ENCODE measurements around the gene CSN3. TPM values are rescaled to one million over a fixed set of nuclear protein-coding genes. Genes with fewer than 3 reads are reported as not detected.
"Not testable (repeated sequence)": the region's sequence is repeated elsewhere in the genome, so short reads cannot be mapped to it uniquely, and the experiment has no call there.

Gene CSN3
- total and polyA plus RNA-seq, 11 donors = not detected

- no peaks in the 10 kb centered on the region for H3K36me3 ChIP-seq
- peaks cover 0 to 6% (median 0%) of the 10 kb centered on the region in 12 donors for H3K9me3 ChIP-seq
- 70 to 84% (median 79%) methylated on average over 1 of the region's 1 CpG for WGBS, 4 donors
Observed at GRCh38 chr4:70203601-70204000, 38.8 kb upstream of the CSN3 start.

GRCh38 chr4:70212752-70213151 lies 29.6 kb upstream of the CSN3 start:
- H3K4me1 ChIP-seq; DNase-seq; H3K36me3 ChIP-seq; H3K27ac ChIP-seq; ATAC-seq; intact Hi-C loops (cut with DNase I); H3K4me3 ChIP-seq; H3K27me3 ChIP-seq; H3K9me3 ChIP-seq: not testable (repeated sequence)
- WGBS, 4 donors = 64 to 89% (median 73%) methylated on average over 3 to 4 of the region's 4 CpGs

More at GRCh38 chr4:70203601-70204000, 38.8 kb upstream of the CSN3 start:
- Histone ChIP-seq H3K4me3 (no peak overlapping the region), H3K27me3 (no peaks in the 10 kb centered on the region), H3K27ac (no peak overlapping the region), H3K4me1 (no peaks in the 10 kb centered on the region)
- DNase-seq (no peak), ATAC-seq (no peak)
- TF ChIP-seq CTCF (IDR thresholded peaks at IDR 0.05) (no peak), POLR2A (IDR thresholded peaks at IDR 0.05) (no peak)
- intact Hi-C loops (cut with DNase I) = no loop called here

GRCh38 chr4:70216109-70216508 lies 26.3 kb upstream of the CSN3 start:
- intact Hi-C loops (cut with DNase I); DNase-seq; H3K27me3 ChIP-seq; H3K9me3 ChIP-seq; ATAC-seq; H3K4me1 ChIP-seq; H3K27ac ChIP-seq; H3K4me3 ChIP-seq; H3K36me3 ChIP-seq: not testable (repeated sequence)

- not testable (repeated sequence) for ATAC-seq
Observed at GRCh38 chr4:70216550-70216949, 25.8 kb upstream of the CSN3 start.

GRCh38 chr4:70221389-70221788 lies 21.0 kb upstream of the CSN3 start:
- not testable (repeated sequence) for ATAC-seq, DNase-seq, H3K36me3 ChIP-seq, H3K4me1 ChIP-seq, H3K27me3 ChIP-seq, H3K27ac ChIP-seq, H3K9me3 ChIP-seq, H3K4me3 ChIP-seq
- WGBS, 4 donors = 84 to 91% (median 86%) methylated on average over 3 of the region's 3 CpGs
- intact Hi-C loops (cut with DNase I) = loop anchor here in 1 of 10 donors (2.0 kb wide), 1 partner anchor 23 kb away; no protein-coding TSS in a partner anchor

More at GRCh38 chr4:70216550-70216949, 25.8 kb upstream of the CSN3 start:
- DNase-seq; H3K36me3 ChIP-seq; H3K4me3 ChIP-seq; H3K27ac ChIP-seq; H3K4me1 ChIP-seq; intact Hi-C loops (cut with DNase I); H3K27me3 ChIP-seq; H3K9me3 ChIP-seq: not testable (repeated sequence)
- 91 to 100% (median 97%) methylated on average over 1 of the region's 1 CpG for WGBS, 4 donors

GRCh38 chr4:70221818-70222217 lies 20.6 kb upstream of the CSN3 start:
- not testable (repeated sequence) for H3K9me3 ChIP-seq, H3K4me3 ChIP-seq, H3K4me1 ChIP-seq, H3K27me3 ChIP-seq, H3K27ac ChIP-seq, ATAC-seq, DNase-seq, H3K36me3 ChIP-seq
- intact Hi-C loops (cut with DNase I) = loop anchor here in 1 of 10 donors (2.0 kb wide), 1 partner anchor 23 kb away; no protein-coding TSS in a partner anchor

GRCh38 chr4:70225824-70226223 lies 16.6 kb upstream of the CSN3 start, which contains the start of gene FDCSP:
Gene FDCSP (plus strand): TSS chr4:70226124. CDS start chr4:70231195, 5,071 bp downstream.
- Histone ChIP-seq H3K27me3 (no peaks in the 10 kb centered on the region), H3K9me3 (no peaks in the 10 kb centered on the region), H3K4me1 (no peaks in the 10 kb centered on the region), H3K36me3 (no peaks in the 10 kb centered on the region), H3K27ac (no peak within 1 kb of the TSS), H3K4me3 (no peak within 1 kb of the TSS)
- no peak for DNase-seq
- intact Hi-C loops (cut with DNase I) = no loop called here
- WGBS, 4 donors = 64 to 72% (median 71%) methylated on average over 2 of the region's 2 CpGs
- no peak for ATAC-seq
- no peak for TF ChIP-seq POLR2A (IDR thresholded peaks at IDR 0.05)
- TF ChIP-seq CTCF (IDR thresholded peaks at IDR 0.05) = no peak
